GM12878 (cell line): Measurements from ENCODE around the gene ERC1. TPM values are rescaled to one million over a fixed set of nuclear protein-coding genes. Genes with fewer than 3 reads are reported as not detected.

ENCODE experiments used
- ATAC-seq: fragments of 200-7000 bp; cut with Tn5 transposase; 3 replicates; pipeline ENCODE4 v1.9.1; 2020; ENCODE audit warnings: mild to moderate bottlenecking, moderate library complexity
- BruUV-seq: library from RNA; stranded (reverse); fragments of 400-500 nt; replicated peaks from 2 replicates; lab custom pipeline; 2021; lab: Mats Ljungman, UMichigan
- CTCF ChIA-PET: fragments of 300-600 bp; sonication (Branson Sonifier 250); formaldehyde crosslinking; extraction: SDS; loops from one replicate; lab custom pipeline; 2021; ENCODE audit warnings: inconsistent platforms; lab: Yijun Ruan, JAX
- POLR2A ChIA-PET: fragments of 350-600 bp; formaldehyde crosslinking; extraction: SDS; loops from one replicate; lab custom pipeline; 2021; ENCODE audit warnings: inconsistent platforms; lab: Charles Lee
- RAD21 ChIA-PET: fragments of 300-600 bp; sonication (Branson Sonifier 250); formaldehyde crosslinking; loops from one replicate; lab custom pipeline; 2023; ENCODE audit warnings: antibody characterized with exemption; ENCODE audit not compliant: unreplicated experiment; lab: Charles Lee
- SMC1A ChIA-PET: fragments of 300-600 bp; sonication (Branson Sonifier 250); formaldehyde crosslinking; loops from one replicate; lab custom pipeline; 2023; ENCODE audit not compliant: unreplicated experiment, uncharacterized antibody; lab: Charles Lee
- DNase-seq: peaks from one replicate; pipeline ENCODE4 v3.0.0-alpha.2; 2011; ENCODE audit warnings: low read depth, low spot score
- FAIRE-seq: peaks from 3 replicates; lab custom pipeline; 2011; peaks lifted over from hg19 to GRCh38; lab: Jason Lieb, UNC
- H2AFZ ChIP-seq: 2 replicates; pipeline ENCODE4 v1.6.0; 2011; ENCODE audit warnings: low read depth, low read length, control low read depth; ENCODE audit not compliant: control insufficient read depth
- H3K27ac ChIP-seq: 2 replicates; pipeline ENCODE4 v1.5.1; 2011; ENCODE audit warnings: control low read depth; ENCODE audit not compliant: control insufficient read depth, insufficient read depth
- H3K27me3 ChIP-seq, 2 experiments: replicated peaks in 1 of 2; 2 replicates each; pipeline versions ENCODE4 v1.6.0 to v1.6.1; 2011; ENCODE audit warnings: low read length in 1 of 2; ENCODE audit not compliant: control insufficient read depth in 2 of 2, insufficient read depth in 2 of 2
- H3K36me3 ChIP-seq, 2 experiments: 2 replicates each; pipeline ENCODE4 v1.5.1; 2011; ENCODE audit warnings: low read length in 1 of 2; ENCODE audit not compliant: control insufficient read depth in 2 of 2, insufficient read depth in 2 of 2
- H3K4me1 ChIP-seq: 2 replicates; pipeline ENCODE4 v1.6.1; 2011; ENCODE audit warnings: mild to moderate bottlenecking, low read length, moderate library complexity, mixed read lengths; ENCODE audit not compliant: control insufficient read depth, insufficient read depth
- H3K4me2 ChIP-seq: 2 replicates; pipeline ENCODE4 v1.6.0; 2011; ENCODE audit warnings: control low read depth; ENCODE audit not compliant: control insufficient read depth, insufficient read depth
- H3K4me3 ChIP-seq: fragments of 200-600 bp; sonication (generic); 2 replicates; pipeline ENCODE4 v1.5.1; 2016
- H3K79me2 ChIP-seq: 2 replicates; pipeline ENCODE4 v1.6.0; 2011; ENCODE audit warnings: low read length; ENCODE audit not compliant: control insufficient read depth, insufficient read depth
- H3K9ac ChIP-seq: 2 replicates; pipeline ENCODE4 v1.8.0; 2011; ENCODE audit warnings: low read length, control low read depth, mixed read lengths; ENCODE audit not compliant: control insufficient read depth, insufficient read depth
- H3K9me3 ChIP-seq: replicated peaks from 3 replicates; pipeline ENCODE4 v1.5.1; 2011; ENCODE audit warnings: mild to moderate bottlenecking, low read length; ENCODE audit not compliant: control insufficient read depth, insufficient read depth
- H4K20me1 ChIP-seq: 2 replicates; pipeline ENCODE4 v1.6.0; 2011; ENCODE audit not compliant: control insufficient read depth, insufficient read depth
- E2F4 ChIP-seq: IDR thresholded peaks from 2 replicates; pipeline ENCODE4 v1.6.1; 2012; ENCODE audit warnings: low read depth, low read length, improper control_type of control experiment
- EP300 ChIP-seq, 2 experiments: fragments of 150-350 bp in 1 of 2; IDR thresholded peaks; 2 replicates each; pipeline ENCODE4 v1.6.1; 2011 to 2012; ENCODE audit warnings: low read depth in 2 of 2, low read length in 2 of 2, borderline replicate concordance in 1 of 2, improper control_type of control experiment in 1 of 2, inconsistent platforms in 1 of 2; ENCODE audit not compliant: control insufficient read depth in 1 of 2
- PBX3 ChIP-seq: IDR thresholded peaks from 2 replicates; pipeline ENCODE4 v1.6.1; 2011; ENCODE audit warnings: mild to moderate bottlenecking, low read depth, low read length, moderate library complexity; ENCODE audit not compliant: insufficient replicate concordance
- PRDM15 ChIP-seq: fragments of 450-650 bp; formaldehyde crosslinking; IDR thresholded peaks from 2 replicates; pipeline ENCODE4 v1.4.0; 2020; ENCODE audit warnings: mild to moderate bottlenecking, moderate library complexity
- ZNF384 ChIP-seq: IDR thresholded peaks from 2 replicates; pipeline ENCODE4 v1.6.1; 2012; ENCODE audit warnings: low read depth, mild to moderate bottlenecking, low read length, improper control_type of control experiment, borderline replicate concordance
- ZNF687 ChIP-seq: fragments of 450-650 bp; IDR thresholded peaks from 2 replicates; pipeline ENCODE4 v1.6.1; 2017; ENCODE audit warnings: mild to moderate bottlenecking, moderate library complexity
- WGBS: methylation state at CpG from one replicate; pipeline ENCODE4 v1.1.6; 2016; ENCODE audit warnings: low lambda C conversion rate; ENCODE audit not compliant: insufficient replicate concordance, insufficient coverage; ENCODE audit errors: missing lambda C conversion rate; 5-methylcytosine and 5-hydroxymethylcytosine counted together
- in situ Hi-C: fragments of 300-500 bp; cut with MboI; formaldehyde crosslinking; loops from 9 replicates; pipeline ENCODE4 v1.14.3; 2018; ENCODE audit warnings: mixed read lengths
- intact Hi-C: fragments of 100-400 bp; cut with micrococcal nuclease; formaldehyde crosslinking; loops from one replicate; pipeline ENCODE4 v1.14.2; 2022; ENCODE audit not compliant: unreplicated experiment
- polyA plus RNA-seq, 11 experiments: library from polyadenylated mRNA; depleted of rRNA in 4 of 11; unstranded in 6 of 11; stranded (reverse) in 5 of 11; fragments of >200 nt; fragmentation: Nextera tagmentation in 4 of 11; fragmentation: Illumina TruSeq in 1 of 11; extraction: Ambion mirVana in 4 of 11; extraction: Trizol in 1 of 11; gene quantifications; 1 replicate in 1 of 11; 2 replicates in 10 of 11; pipeline versions ENCODE4 v1.2.1 to v1.2.3, GENCODE V29; 2011 to 2016; ENCODE audit warnings: inconsistent platforms in 2 of 11, missing spikeins in 2 of 11, low read depth in 1 of 11
- total RNA-seq, 4 experiments: library from RNA; depleted of rRNA in 3 of 4; stranded (reverse); fragments of >200 nt in 3 of 4; fragmentation: Illumina TruSeq in 1 of 4; extraction: Trizol in 1 of 4; gene quantifications; 2 replicates each; pipeline versions ENCODE4 v1.2.1 to v1.2.3, GENCODE V29; 2013 to 2021

ERC1 gene
- total and polyA plus RNA-seq, 10 of the 15 experiments (the other 5 are each of a cell fraction or from before 2014, with no cell fraction given): 0.75 to 8.0 (median 5.0) TPM

GRCh38 chr12:1465990-1466389 lies 475.0 kb downstream of the ERC1 start (continued):
- no peak for TF ChIP-seq E2F4
- no peak for TF ChIP-seq PBX3
- TF ChIP-seq PRDM15 (CRISPR knock-in tag): no peak
- TF ChIP-seq, all 136 proteins: peak for 0

GRCh38 chr12:1466481-1467154 lies 475.6 kb downstream of the ERC1 start:
- H3K4me2 ChIP-seq: no peak overlapping the region
- no peak overlapping the region for H3K4me3 ChIP-seq
- TF ChIP-seq EP300 (IDR thresholded peaks at IDR 0.05; ENCODE audit: borderline replicate concordance in 1 of 2, control insufficient read depth in 1 of 2, low read depth in 2 of 2, low read length in 2 of 2): no peak
- TF ChIP-seq ZNF384: no peak
- no peak for TF ChIP-seq ZNF687
- ChIA-PET CTCF (no interaction called here), SMC1A (no interaction called here), POLR2A (no interaction called here), RAD21 (interaction anchor here (0.6 kb wide), 1 partner anchor 9 kb away, joined by 3 read pairs; no protein-coding TSS in a partner anchor)
- no peaks in the 10 kb centered on the region for H4K20me1 ChIP-seq
- ATAC-seq: no peak
- in situ Hi-C loops: no loop called here
- H3K4me1 ChIP-seq: no peaks in the 10 kb centered on the region
- H3K27me3 ChIP-seq: no peaks in the 10 kb centered on the region
- H2AFZ ChIP-seq: no peak overlapping the region
- no peak overlapping the region for H3K9ac ChIP-seq
- 50% methylated on average over 5 of the region's 5 CpGs for WGBS
- H3K36me3 ChIP-seq: no peaks in the 10 kb centered on the region
- H3K79me2 ChIP-seq: no peaks in the 10 kb centered on the region
- no peaks in the 10 kb centered on the region; the same call in 2 of the 3 replicates for H3K9me3 ChIP-seq
- FAIRE-seq: no peak
- no peak overlapping the region for H3K27ac ChIP-seq
- intact Hi-C loops: no loop called here
- no TSS peak for BruUV-seq
- no peak for DNase-seq
